H1 (cell line): Measurements from ENCODE around the gene CEP83. TPM values are rescaled to one million over a fixed set of nuclear protein-coding genes. Genes with fewer than 3 reads are reported as not detected.

Source experiments
- CTCF ChIA-PET: fragments of 300-600 bp; sonication (Branson Sonifier 250); formaldehyde crosslinking; loops from one replicate; lab custom pipeline; 2021; ENCODE audit not compliant: partially characterized antibody; lab: Charles Lee
- POLR2A ChIA-PET: fragments of 300-600 bp; sonication (Branson Sonifier 250); formaldehyde crosslinking; loops from one replicate; lab custom pipeline; 2021; ENCODE audit warnings: inconsistent platforms; ENCODE audit not compliant: partially characterized antibody; lab: Charles Lee
- DNase-seq, 2 experiments: peaks; one replicate each; pipeline versions ENCODE4 v3.0.0 to v3.0.0-alpha.2; 2010 to 2022; ENCODE audit warnings: low spot score in 2 of 2, low read depth in 1 of 2, mixed read lengths in 1 of 2
- FAIRE-seq: peaks from 2 replicates; lab custom pipeline; 2011; peaks lifted over from hg19 to GRCh38; lab: Jason Lieb, UNC
- H2AFZ ChIP-seq: 2 replicates; pipeline ENCODE4 v1.8.1; 2012; ENCODE audit warnings: low read length, inconsistent platforms
- H2AK5ac ChIP-seq: 2 replicates; pipeline ENCODE4 v1.6.1; 2013; ENCODE audit warnings: low read depth, low read length
- H2BK120ac ChIP-seq: replicated peaks from 2 replicates; pipeline ENCODE3; 2013; ENCODE audit warnings: low read depth, low read length, inconsistent platforms
- H2BK12ac ChIP-seq: 2 replicates; pipeline ENCODE4 v1.6.1; 2013; ENCODE audit warnings: low read depth, low read length
- H2BK15ac ChIP-seq: 2 replicates; pipeline ENCODE4 v1.6.1; 2013; ENCODE audit warnings: low read length
- H2BK20ac ChIP-seq: 2 replicates; pipeline ENCODE4 v1.6.1; 2013; ENCODE audit warnings: low read length
- H2BK5ac ChIP-seq: 2 replicates; pipeline ENCODE4 v1.6.1; 2013; ENCODE audit warnings: low read depth, low read length
- H3K14ac ChIP-seq: 2 replicates; pipeline ENCODE4 v1.6.1; 2013; ENCODE audit warnings: inconsistent platforms; ENCODE audit not compliant: insufficient read length
- H3K18ac ChIP-seq: 2 replicates; pipeline ENCODE4 v1.6.1; 2013; ENCODE audit warnings: low read length; ENCODE audit errors: extremely low read depth
- H3K23ac ChIP-seq: 2 replicates; pipeline ENCODE4 v1.6.1; 2013; ENCODE audit warnings: inconsistent platforms; ENCODE audit not compliant: insufficient read length
- H3K23me2 ChIP-seq: 2 replicates; pipeline ENCODE4 v1.6.1; 2013; ENCODE audit warnings: low read depth, low read length
- H3K27ac ChIP-seq: 2 replicates; pipeline ENCODE4 v1.6.1; 2011; ENCODE audit warnings: low read depth, low read length, inconsistent platforms
- H3K27me3 ChIP-seq, 4 experiments: replicated peaks in 1 of 4; 1 replicate in 1 of 4; 2 replicates in 3 of 4; pipeline versions ENCODE4 v1.6.1 to v1.8.1; 2011 to 2013; ENCODE audit warnings: low read length in 3 of 4, mild to moderate bottlenecking in 3 of 4, inconsistent platforms in 2 of 4, mixed read lengths in 2 of 4, moderate library complexity in 1 of 4; ENCODE audit not compliant: control insufficient read depth in 3 of 4, insufficient read depth in 3 of 4; ENCODE audit errors: extremely low read depth in 1 of 4
- H3K36me3 ChIP-seq, 4 experiments: 2 replicates each; pipeline versions ENCODE4 v1.6.1 to v1.8.1; 2011 to 2013; ENCODE audit warnings: mild to moderate bottlenecking in 4 of 4, low read length in 3 of 4, moderate library complexity in 2 of 4, control low read depth in 1 of 4, inconsistent platforms in 1 of 4; ENCODE audit not compliant: insufficient read depth in 4 of 4, control insufficient read depth in 2 of 4
- H3K4ac ChIP-seq: replicated peaks from 2 replicates; pipeline ENCODE3; 2013; ENCODE audit warnings: low read length, low read depth, mixed read lengths, inconsistent platforms; ENCODE audit not compliant: insufficient read length
- H3K4me1 ChIP-seq, 4 experiments: replicated peaks in 1 of 4; 1 replicate in 1 of 4; 2 replicates in 3 of 4; pipeline versions ENCODE4 v1.6.1 to v1.8.1; 2011 to 2013; ENCODE audit warnings: low read length in 3 of 4, inconsistent platforms in 2 of 4, mixed read lengths in 1 of 4; ENCODE audit not compliant: insufficient read depth in 4 of 4, control insufficient read depth in 3 of 4
- H3K4me2 ChIP-seq, 2 experiments: 2 replicates each; pipeline versions ENCODE4 v1.6.1 to v1.8.1; 2011 to 2013; ENCODE audit warnings: low read depth in 2 of 2, low read length in 2 of 2, control low read depth in 1 of 2, inconsistent platforms in 1 of 2, mild to moderate bottlenecking in 1 of 2; ENCODE audit not compliant: insufficient read depth in 1 of 2
- H3K4me3 ChIP-seq, 4 experiments: fragments of 200-600, 300-600 bp in 1 of 4; sonication (generic), shearing (Covaris generic), sonication (Bioruptor Twin) in 1 of 4; 2 replicates each; pipeline versions ENCODE4 v1.5.1 to v1.8.1; 2011 to 2016; ENCODE audit warnings: low read length in 4 of 4, low read depth in 3 of 4, control low read depth in 2 of 4, inconsistent platforms in 2 of 4, mild to moderate bottlenecking in 2 of 4, mixed read lengths in 1 of 4, moderate library complexity in 1 of 4; ENCODE audit not compliant: insufficient read depth in 2 of 4; ENCODE audit errors: extremely low read depth in 1 of 4
- H3K56ac ChIP-seq: replicated peaks from 2 replicates; pipeline ENCODE3; 2013; ENCODE audit warnings: low read depth, mild to moderate bottlenecking, mixed read lengths, low read length, inconsistent platforms; ENCODE audit not compliant: insufficient read length
- H3K79me1 ChIP-seq: 2 replicates; pipeline ENCODE4 v1.6.1; 2013; ENCODE audit warnings: low read depth, low read length, control low read depth
- H3K79me2 ChIP-seq, 2 experiments: 2 replicates each; pipeline versions ENCODE4 v1.6.1 to v1.8.1; 2012 to 2013; ENCODE audit warnings: low read length in 2 of 2, mild to moderate bottlenecking in 2 of 2, inconsistent platforms in 1 of 2; ENCODE audit not compliant: insufficient read depth in 2 of 2, control insufficient read depth in 1 of 2
- H3K9ac ChIP-seq, 4 experiments: replicated peaks in 1 of 4; 1 replicate in 1 of 4; 2 replicates in 3 of 4; pipeline versions ENCODE4 v1.6.1 to v1.8.1; 2011 to 2013; ENCODE audit warnings: low read depth in 3 of 4, low read length in 3 of 4, control low read depth in 2 of 4, mild to moderate bottlenecking in 2 of 4, moderate library complexity in 2 of 4, inconsistent platforms in 1 of 4; ENCODE audit errors: extremely low read depth in 1 of 4
- H3K9me3 ChIP-seq, 2 experiments: 2 replicates each; pipeline versions ENCODE4 v1.6.1 to v1.8.1; 2012 to 2013; ENCODE audit warnings: mild to moderate bottlenecking in 2 of 2, moderate library complexity in 2 of 2, control low read depth in 1 of 2, inconsistent platforms in 1 of 2, low read depth in 1 of 2, low read length in 1 of 2, mixed read lengths in 1 of 2; ENCODE audit not compliant: insufficient read depth in 2 of 2
- H4K20me1 ChIP-seq, 2 experiments: replicated peaks in 1 of 2; 2 replicates each; pipeline versions ENCODE3 to v1.8.1; 2011 to 2013; ENCODE audit warnings: inconsistent platforms in 2 of 2, low read length in 2 of 2, mild to moderate bottlenecking in 1 of 2; ENCODE audit not compliant: insufficient read depth in 2 of 2, control insufficient read depth in 1 of 2
- H4K5ac ChIP-seq: 2 replicates; pipeline ENCODE4 v1.6.1; 2013; ENCODE audit warnings: low read length, low read depth, mixed read lengths, inconsistent platforms; ENCODE audit not compliant: insufficient read length
- H4K8ac ChIP-seq: 2 replicates; pipeline ENCODE4 v1.8.0; 2013; ENCODE audit warnings: mild to moderate bottlenecking, moderate library complexity, low read length, inconsistent platforms; ENCODE audit not compliant: insufficient read depth; ENCODE audit errors: extremely low read depth
- H4K91ac ChIP-seq: replicated peaks from 2 replicates; pipeline ENCODE3; 2013; ENCODE audit warnings: low read length, mixed read lengths, inconsistent platforms; ENCODE audit not compliant: insufficient read length
- E2F6 ChIP-seq: IDR thresholded peaks from 2 replicates; pipeline ENCODE4 v1.6.1; 2012; ENCODE audit warnings: inconsistent platforms
- TBP ChIP-seq: IDR thresholded peaks from 2 replicates; pipeline ENCODE4 v1.6.1; 2011; ENCODE audit warnings: low read depth, low read length, improper control_type of control experiment
- WGBS, 2 experiments: shearing (Covaris generic) in 1 of 2; methylation state at CpG; one replicate each; pipeline versions ENCODE4 v1.1.6 to v1.1.7; 2013 to 2015; ENCODE audit warnings: low lambda C conversion rate in 2 of 2, mixed read lengths in 2 of 2, inconsistent platforms in 1 of 2, low coverage in 1 of 2, missing lambda C conversion rate in 1 of 2; ENCODE audit not compliant: insufficient replicate concordance in 2 of 2, insufficient coverage in 1 of 2, insufficient read length in 1 of 2; ENCODE audit errors: extremely low coverage in 1 of 2, missing lambda C conversion rate in 1 of 2; 5-methylcytosine and 5-hydroxymethylcytosine counted together
- polyA plus RNA-seq, 7 experiments: library from polyadenylated mRNA; depleted of rRNA in 3 of 7; stranded (reverse) in 5 of 7; unstranded in 2 of 7; fragments of >200 nt in 5 of 7; fragments of 200-250 nt in 2 of 7; gene quantifications; 1 replicate in 5 of 7; 2 replicates in 1 of 7; 4 replicates in 1 of 7; pipeline versions ENCODE4 v1.2.1 to v1.2.3, GENCODE V29; 2011 to 2013; ENCODE audit warnings: missing spikeins in 2 of 7, mixed read lengths in 2 of 7
- total RNA-seq: library from RNA; stranded (reverse); fragmentation: NEBNext Ultra II Directional; extraction: Animal tissue kit (Norgen Biotek cat#: 25700); gene quantifications from 2 replicates; pipeline ENCODE4 v1.2.1, GENCODE V29; 2021

CEP83 gene
- total and polyA plus RNA-seq, 2 of the 8 experiments (the other 6 are each of a cell fraction or from before 2014, with no cell fraction given) = 6.0 to 25.8 TPM

- Histone ChIP-seq H4K20me1 (no peaks in the 10 kb centered on the region), H4K91ac (no peak overlapping the region), H2BK12ac (peak overlapping the region; percentile 56; the same call in 1 of the 2 replicates), H3K4ac (no peak overlapping the region), H4K5ac (no peak overlapping the region), H2BK120ac (peak overlapping the region; percentile 33), H3K9me3 (no peaks in the 10 kb centered on the region), H3K14ac (no peak overlapping the region), H3K36me3 (no peaks in the 10 kb centered on the region), H3K23me2 (no peaks in the 10 kb centered on the region; the same call in 1 of the 2 replicates), H2AFZ (no peak overlapping the region), H2BK5ac (peak overlapping the region; percentile 14; the same call in 1 of the 2 replicates), H3K9ac (no peak overlapping the region), H3K27me3 (peaks cover 0 to 3% (median 2%) of the 10 kb centered on the region in 4 experiments; a peak in 2 of 7 replicates), H2BK15ac (0 out of 2 replicates have a peak overlapping the region, but pooled peaks have one; percentile 48), H3K79me1 (no peaks in the 10 kb centered on the region), H2AK5ac (peak overlapping the region; percentile 60; the same call in 1 of the 2 replicates), H3K23ac (no peak overlapping the region), H3K79me2 (no peaks in the 10 kb centered on the region), H2BK20ac (peak overlapping the region; percentile 53; the same call in 1 of the 2 replicates), H3K4me2 (no peak overlapping the region), H3K18ac (no peak overlapping the region), H3K4me3 (no peak overlapping the region), H3K27ac (no peak overlapping the region), H3K56ac (no peak overlapping the region), H4K8ac (no peak overlapping the region), H3K4me1 (peaks cover 15 to 31% (median 21%) of the 10 kb centered on the region in 4 experiments)
- TF ChIP-seq TBP = no peak
- 0 out of 2 replicates have a peak, but pooled peaks have one; percentile 20 for TF ChIP-seq E2F6
- FAIRE-seq = no peak
- CTCF ChIA-PET = interaction anchor here (1.2 kb wide), 1 partner anchor 8 kb away, joined by 3 read pairs; no protein-coding TSS in a partner anchor
- no peak for DNase-seq
- POLR2A ChIA-PET = interaction anchor here (1.3 to 1.5 kb wide), 2 partner anchors 11 to 38 kb away, joined by 4 to 5 read pairs; no protein-coding TSS in a partner anchor
- 95% methylated on average over 14 of the region's 14 CpGs; no CpG with 5 or more reads in 1 of the 2 experiments for WGBS, 2 experiments
Measured at GRCh38 chr12:94265966-94266745, 193.5 kb downstream of the CEP83 start.
